ENCODE measurements around the gene NCAPD2.

DNA sequence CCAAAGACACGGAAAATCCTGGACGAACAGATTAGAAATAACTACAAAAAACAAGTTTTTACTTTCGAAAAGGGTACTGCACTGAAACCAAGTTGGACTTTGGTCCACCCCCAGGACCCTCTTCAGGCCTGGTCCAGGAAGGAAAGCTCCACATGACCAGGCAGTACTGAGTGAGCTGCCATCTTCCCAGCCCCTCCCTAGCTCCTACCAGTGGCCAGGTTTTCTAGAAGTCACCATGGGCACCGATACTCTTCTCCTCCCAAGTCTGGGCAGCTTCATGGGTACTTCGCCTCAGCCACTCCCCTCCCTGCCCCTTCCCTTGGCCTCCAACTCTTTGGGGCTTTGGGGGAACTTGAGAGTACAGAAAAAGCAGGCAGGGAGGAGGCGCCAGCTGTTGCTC lies 30.0 kb upstream of the NCAPD2 start:
- TF ChIP-seq, protein P1, sequence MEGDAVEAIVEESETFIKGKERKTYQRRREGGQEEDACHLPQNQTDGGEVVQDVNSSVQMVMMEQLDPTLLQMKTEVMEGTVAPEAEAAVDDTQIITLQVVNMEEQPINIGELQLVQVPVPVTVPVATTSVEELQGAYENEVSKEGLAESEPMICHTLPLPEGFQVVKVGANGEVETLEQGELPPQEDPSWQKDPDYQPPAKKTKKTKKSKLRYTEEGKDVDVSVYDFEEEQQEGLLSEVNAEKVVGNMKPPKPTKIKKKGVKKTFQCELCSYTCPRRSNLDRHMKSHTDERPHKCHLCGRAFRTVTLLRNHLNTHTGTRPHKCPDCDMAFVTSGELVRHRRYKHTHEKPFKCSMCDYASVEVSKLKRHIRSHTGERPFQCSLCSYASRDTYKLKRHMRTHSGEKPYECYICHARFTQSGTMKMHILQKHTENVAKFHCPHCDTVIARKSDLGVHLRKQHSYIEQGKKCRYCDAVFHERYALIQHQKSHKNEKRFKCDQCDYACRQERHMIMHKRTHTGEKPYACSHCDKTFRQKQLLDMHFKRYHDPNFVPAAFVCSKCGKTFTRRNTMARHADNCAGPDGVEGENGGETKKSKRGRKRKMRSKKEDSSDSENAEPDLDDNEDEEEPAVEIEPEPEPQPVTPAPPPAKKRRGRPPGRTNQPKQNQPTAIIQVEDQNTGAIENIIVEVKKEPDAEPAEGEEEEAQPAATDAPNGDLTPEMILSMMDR (conservative IDR thresholded peaks at IDR 0.05) = no peak
- no peak for TF ChIP-seq EZH2 (IDR thresholded peaks at IDR 0.05; ENCODE audit: low read depth)
